ENCODE results near the gene ERMN.
"Not testable (repeated sequence)": the region's sequence is repeated elsewhere in the genome, so short reads cannot be mapped to it uniquely, and the experiment has no call there.

ERMN gene, protein sequence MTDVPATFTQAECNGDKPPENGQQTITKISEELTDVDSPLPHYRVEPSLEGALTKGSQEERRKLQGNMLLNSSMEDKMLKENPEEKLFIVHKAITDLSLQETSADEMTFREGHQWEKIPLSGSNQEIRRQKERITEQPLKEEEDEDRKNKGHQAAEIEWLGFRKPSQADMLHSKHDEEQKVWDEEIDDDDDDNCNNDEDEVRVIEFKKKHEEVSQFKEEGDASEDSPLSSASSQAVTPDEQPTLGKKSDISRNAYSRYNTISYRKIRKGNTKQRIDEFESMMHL

DNA sequence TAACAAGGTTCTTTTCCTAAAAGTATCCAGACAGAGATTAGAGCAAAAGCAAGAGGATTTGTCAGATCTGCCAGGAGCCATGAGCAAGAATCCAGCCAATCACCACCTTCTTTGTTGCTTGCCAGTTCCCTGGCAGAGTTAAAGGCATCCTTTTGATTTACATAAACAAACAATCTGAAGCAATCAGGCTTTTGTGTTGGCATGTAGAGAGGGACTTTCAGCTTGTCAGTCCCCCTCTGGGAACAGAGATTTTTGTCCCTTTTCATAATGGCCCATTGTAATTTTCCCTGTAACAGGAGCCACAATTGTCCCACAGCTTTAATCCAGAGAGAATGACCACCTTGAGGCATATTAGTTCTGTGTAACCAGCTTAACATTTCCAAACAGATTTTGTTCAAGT is at the start of gene ERMN:
Gene ERMN, minus strand, starts transcription at position 39 of the 400 bp plus-strand sequence. CDS start 182 bp downstream, outside the sequence.
- DNase-seq (ENCODE audit: low read depth) = no peak

DNA sequence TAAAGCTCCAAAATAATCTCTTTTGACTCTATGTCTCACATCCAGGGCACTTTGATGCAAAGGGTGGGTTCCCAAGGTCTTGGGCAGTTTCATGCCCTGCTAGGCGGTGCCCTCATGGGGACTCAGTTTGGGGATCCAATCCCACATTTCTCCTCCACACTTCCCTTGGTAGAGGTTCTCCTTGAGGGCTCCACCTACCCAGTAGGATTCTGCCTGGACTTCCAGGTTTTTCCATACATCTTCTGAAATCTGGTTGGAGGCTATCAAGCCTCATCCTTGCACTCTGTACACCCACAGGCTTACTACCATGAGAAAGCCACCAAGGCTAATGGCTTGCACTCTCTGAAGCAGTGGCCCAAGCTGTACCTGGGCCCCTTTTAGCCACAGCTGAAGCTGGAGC is 49.8 kb upstream of the ERMN start:
- no peak for DNase-seq (ENCODE audit: low read depth)

DNA sequence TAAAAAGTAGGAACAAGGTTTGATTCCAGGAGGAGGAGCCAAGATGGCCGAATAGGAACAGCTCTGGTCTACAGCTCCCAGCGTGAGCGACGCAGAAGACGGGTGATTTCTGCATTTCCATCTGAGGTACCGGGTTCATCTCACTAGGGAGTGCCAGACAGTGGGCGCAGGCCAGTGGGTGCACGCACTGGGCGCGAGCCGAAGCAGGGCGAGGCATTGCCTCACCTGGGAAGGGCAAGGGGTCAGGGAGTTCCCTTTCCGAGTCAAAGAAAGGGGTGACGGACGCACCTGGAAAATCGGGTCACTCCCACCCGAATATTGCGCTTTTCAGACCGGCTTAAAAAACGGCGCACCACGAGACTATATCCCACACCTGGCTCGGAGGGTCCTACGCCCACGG is 42.9 kb upstream of the ERMN start:
- DNase-seq (ENCODE audit: low read depth) = not testable (repeated sequence)

DNA sequence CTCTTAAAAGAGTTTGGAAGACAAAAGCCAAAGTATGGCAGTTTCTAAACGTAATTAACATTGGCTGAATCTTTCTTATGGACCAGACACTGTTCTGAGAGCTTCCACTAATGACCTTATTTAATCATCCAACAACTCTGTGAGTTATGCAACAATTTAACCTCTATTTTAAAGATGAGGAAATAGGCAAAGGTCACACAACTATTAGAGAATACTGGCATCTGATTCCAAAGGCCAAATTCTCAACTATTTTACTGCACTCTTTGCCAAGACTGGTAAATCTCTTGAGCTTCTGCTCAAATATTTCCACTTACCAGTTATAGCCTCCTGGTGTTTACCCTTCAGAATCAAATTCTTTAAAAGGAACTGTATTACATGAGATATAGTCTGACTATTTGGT is 42.1 kb upstream of the ERMN start:
- DNase-seq (ENCODE audit: low read depth) = no peak

DNA sequence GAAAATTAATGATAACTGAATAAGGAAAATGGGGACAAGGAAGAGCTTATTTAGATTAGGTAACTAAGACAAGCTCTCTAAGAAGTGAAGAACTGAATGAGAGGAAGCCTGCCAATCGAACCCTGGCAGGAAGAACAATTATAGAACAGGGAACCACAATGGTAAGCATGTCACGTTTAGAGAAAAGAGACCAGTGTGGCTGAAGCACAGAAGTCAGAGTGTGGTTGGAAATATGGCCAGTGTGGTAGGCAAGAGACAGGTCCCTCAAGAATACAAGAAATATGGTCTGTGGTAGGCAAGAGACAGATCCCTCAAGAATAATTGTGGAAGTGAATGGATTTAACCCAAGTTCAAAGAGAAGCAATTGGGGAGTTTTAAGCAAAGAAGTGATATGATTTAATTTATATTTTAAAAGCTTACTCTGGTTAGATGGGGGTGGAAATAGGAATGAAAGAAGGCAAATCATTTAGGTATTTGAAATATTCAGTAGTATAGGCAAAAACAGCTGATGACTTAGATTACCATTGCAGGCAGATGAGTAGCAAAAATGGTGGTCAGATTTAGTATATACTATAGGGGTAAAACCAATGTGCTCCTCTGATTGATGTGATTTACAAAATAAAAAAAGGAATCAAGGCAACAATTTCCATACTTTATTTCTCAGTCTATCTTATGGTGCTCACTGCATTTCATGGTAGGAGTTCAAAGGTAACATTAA is 38.8 kb upstream of the ERMN start:
- no peak for DNase-seq (ENCODE audit: low read depth)

DNA sequence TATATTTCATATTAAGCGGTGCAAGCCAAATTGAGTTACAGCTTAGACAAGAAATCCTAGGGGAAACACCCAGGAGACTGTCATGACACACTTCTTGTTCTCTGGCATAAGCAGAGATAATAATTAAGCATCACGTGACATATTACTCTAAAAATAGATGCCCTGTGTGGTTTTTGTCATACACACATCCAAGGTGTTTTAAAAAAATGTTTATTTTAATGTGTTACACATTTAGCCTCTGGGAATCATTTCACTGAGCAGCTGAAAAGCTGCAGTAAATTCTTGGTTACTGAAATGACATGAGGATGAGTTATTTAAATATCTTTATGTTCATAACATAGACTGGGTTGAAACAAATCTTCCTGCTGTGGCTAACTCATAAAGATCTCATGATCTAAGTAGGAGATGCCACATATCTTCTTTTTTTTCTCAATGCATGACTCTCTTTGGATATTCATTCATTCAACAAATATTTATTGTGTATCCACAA is 38.0 kb upstream of the ERMN start:
- no peak for DNase-seq (ENCODE audit: low read depth)

DNA sequence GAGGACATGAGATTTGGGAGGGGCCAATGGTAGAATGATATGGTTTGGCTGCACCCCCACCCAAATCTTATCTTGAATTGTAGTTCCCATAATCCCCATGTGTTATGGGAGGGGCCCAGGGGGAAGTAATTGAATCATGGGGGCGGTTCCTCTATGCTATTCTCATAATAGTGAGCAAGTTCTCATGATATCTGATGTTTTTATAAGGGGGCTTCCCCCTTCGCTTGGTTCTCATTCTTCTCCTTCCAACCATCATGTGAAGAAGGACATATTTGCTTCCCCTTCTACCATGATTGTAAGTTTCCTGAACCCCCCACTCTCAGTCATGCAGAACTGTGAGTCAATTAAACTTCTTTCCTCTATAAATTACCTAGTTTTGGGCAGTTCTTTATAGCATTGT is 37.0 kb upstream of the ERMN start:
- no peak for DNase-seq (ENCODE audit: low read depth)

DNA sequence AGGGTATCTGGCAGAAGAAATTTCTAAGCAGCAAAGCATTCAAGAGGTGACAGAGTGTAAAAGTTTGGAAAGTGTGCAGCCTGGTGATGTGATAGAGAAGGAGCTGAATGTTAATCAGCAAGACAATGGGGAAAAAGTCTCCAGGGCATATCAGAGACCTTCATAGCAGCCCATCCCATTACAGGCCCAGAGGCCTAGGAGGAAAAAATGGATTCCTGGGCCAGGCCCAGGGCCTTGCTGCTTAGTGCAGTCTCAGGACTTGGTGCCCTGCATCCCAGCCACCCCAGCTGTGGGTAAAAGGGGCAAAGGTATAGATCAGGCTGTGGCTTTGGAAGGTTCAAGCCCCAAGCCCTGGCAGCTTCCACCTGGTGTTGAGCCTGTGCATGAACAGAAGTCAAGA is 35.9 kb upstream of the ERMN start:
- DNase-seq (ENCODE audit: low read depth) = no peak

DNA sequence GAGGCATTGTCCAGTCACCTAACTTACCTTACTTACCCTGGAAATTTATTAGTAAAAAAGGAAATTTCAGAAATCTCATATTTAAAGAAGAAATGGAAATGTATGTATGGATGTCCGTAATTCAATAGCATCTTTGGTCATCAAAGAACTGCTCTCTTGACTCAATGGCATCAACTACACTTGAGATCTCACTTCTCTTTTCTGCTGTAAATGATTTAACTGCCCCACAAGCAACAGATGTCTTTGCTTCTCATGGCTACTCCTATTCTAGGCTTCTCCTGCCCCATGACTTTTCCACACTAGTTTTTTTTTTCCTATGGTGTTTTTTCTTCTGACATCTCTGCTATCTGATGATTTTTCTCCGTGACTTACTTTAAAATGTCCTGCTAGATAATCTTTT is 34.0 kb upstream of the ERMN start:
- DNase-seq (ENCODE audit: low read depth) = no peak

DNA sequence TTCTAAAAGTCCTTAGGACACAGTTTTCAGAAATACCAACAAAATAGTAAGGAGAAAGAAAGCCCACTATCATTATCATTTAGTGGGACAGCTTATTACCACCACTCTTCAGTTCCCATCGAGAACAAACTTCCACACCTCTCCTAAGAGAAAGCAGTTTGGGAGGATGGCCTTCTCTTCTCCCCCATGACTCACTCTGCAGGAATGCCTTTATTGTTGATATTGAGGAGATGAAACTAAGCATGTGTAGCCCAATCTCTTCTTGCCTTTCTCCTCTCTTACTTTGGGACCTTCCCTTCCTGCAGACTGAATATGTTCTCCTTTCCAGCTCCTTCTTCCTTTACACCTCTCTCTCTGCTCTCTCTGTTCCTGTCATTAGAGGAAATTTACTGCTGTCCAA is 30.0 kb upstream of the ERMN start:
- DNase-seq (ENCODE audit: low read depth) = no peak

DNA sequence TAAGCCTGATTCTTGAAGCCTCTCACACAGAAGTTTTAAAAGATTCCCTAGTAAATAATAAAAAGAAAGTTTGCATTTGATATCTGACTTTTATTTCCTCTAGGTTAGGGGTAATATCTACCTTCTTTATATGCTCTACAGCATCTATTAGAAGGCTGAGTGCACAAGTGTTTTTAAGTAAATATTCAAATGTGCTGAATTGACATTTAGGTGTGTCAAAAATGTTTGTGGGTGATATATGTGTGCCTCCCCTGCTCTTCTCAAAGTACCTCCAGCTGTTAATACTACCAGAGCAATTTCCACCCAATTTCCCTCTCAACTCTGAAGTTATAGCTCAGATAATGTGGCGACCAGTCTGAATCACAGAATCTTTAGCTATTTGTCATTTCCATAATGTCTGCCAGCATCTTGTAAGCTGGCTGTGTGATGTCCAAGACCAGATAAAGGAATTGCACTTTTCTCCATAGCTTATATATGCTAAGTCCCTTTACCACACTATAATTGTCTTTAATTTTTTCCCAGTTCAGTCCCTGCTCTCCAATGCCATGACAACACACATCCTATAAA is 24.4 kb upstream of the ERMN start:
- DNase-seq (ENCODE audit: low read depth) = no peak

DNA sequence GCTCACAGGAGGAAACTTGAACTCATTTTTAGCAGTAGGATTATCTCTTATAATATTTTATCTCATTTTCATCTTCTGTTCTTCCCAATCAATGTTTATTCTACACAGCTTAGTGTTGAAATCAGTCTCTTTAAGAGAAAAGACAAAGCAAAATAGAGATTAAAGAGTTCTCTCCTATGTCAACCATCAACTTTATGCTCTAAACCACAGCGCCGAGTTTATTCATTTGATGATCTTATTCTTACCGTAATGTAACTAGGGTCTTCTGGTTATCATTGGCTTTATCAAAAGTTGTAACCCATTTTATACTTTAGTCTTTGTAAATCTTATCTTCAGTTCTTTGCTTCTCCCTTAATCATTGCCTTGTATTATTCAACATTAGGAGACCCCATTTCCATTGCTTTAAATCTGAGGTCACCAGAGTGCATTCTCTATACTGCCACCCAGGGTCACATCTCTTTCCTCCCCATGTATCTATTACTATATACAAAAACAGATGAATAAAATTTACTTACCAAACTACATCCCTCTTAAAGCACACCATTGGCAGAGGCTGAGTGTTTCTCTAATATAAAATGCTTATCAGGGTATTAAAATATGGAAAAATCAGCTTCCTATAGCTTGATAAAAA is 22.8 kb upstream of the ERMN start:
- DNase-seq (ENCODE audit: low read depth) = no peak

DNA sequence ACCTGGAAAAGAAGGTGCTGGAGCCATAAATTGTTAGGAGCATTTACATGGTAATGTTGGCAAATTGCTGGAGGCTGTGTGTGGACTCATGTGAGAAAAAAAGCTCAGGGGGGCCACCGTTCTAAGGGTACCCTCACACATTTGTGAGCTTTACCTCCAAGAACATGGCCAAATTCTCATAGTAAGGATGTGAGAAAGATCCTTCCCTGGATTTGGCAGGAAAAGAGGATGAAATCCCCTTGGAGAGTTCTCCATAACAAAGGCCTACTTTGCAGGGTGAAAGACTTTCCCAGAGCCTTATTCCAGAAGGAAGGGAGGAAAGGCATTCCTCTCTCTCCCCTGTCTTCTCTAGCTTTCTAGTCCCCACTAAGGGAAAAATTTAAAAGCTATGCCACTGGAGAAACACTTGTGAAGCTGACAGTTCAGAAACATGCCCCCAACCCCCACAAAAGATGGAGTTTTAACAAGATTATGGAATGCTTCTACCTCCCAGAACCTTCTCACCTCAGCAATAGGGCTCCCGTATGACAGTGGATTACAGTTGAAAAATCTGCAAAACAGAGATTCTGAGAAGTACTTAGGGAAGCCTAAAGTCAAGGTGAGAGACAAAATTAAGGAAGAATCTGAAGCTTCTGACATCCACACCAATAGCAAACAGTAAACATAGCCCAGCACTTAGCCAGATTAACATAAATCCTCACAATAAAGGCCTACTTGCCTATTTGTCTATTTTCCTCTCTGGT is 20.2 kb upstream of the ERMN start:
- DNase-seq (ENCODE audit: low read depth) = no peak

DNA sequence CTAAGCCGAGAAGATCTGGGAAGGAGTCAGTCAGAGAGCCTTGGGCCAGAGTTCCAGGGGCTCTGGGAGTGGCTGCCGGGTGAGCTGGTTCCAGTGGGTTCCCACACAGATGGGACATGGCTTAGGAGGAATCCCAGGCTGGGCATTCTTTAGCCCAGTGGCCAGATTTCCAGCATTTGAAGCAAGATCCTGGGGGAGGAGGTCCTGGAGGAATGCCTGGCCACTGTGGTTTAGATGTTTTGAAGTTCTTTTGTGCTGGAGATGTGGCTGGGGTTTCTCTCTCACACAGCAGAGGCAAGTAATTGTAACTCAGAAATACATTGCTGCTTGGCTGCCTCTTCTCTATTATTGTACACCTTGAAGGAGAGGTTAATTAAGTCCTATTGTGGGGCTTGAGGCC is 15.8 kb upstream of the ERMN start:
- not testable (repeated sequence) for DNase-seq (ENCODE audit: low read depth)

DNA sequence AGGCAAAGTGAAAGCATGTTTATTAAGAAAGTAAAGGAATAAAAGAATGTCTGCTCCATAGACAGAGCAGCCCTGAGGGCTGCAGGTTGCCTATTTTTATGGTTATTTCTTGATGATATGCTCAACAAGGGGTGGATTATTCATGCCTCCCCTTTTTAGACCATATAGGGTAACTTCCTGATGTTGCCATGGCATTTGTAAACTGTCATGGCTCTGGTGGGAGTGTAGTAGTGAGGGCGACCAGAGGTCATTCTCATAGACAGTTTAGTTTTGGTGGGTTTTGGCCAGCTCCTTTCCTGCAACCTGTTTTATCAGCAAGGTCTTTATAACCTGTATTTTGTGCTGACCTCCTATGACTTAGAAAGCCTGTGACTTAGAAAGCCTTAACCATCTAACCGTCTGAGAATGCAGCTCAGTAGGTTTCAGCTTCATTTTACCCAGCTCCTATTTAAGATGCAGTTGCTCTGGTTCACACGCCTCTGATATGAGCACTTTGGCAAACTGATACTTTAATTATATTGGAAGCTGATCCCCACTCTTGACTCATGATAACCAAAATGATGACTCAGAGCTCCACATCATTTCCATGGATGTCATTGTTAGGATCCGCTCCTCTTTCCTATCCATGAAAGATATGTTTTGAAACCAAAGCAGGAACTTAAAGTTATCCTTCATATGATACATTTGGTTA is 14.5 kb upstream of the ERMN start:
- no peak for DNase-seq (ENCODE audit: low read depth)

DNA sequence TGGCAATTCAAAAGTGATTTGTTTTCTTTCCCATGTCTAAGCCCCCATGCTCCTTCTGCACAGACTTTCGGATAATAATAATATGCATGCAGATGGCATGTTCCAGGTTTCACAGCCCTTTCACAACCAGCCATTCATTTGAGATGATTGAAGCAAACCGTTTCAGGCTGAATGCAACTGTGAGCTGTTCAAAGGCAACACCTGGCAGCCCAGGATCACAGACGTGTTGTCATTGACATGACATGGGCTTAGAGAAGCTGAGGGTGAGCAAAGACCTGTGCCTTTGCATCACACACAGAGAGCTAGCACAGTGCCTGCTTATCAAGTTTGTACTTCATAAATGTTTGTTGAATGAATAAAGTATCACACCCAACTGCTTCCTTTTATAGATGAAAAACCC is 12.4 kb upstream of the ERMN start:
- DNase-seq (ENCODE audit: low read depth) = no peak

DNA sequence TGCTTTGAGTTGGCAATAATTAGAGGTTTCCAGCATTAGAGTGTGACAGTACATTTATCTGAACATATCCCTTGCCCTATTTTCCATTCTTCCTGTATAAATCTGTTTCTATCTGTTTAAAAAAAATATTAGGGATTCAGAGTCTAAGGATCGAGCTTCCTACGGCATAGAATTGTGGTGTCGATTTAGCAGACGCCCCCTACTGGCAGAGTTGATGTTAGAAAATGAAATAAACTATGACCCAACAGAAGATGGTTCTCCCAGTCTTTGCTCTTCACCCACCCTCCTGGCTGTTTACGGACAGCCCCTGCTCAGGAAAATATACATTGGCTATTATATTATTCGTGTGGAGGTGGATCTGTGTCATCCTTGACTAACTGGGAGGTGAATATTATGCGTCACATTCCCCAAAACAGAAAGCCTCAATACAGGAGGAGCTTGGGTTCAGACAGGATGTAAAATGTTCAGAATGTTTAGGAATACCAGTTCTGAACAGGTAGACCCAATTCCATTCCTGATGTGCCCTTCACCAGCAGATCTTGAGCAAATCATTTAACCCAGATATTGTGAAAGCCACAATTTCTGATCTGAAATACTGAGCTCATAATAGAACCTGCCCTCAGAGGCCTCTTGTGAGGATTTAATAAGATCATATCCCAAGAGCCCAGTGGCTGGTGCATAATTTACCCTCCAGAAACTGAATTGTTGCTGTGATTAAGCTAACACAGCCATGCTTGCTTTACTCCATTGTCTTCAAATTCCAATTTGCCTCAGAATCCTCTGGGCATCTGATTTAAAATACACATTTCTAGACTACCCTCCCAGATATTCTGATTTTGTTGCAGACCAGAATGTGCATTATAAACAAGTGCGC is 10.8 kb upstream of the ERMN start:
- DNase-seq (ENCODE audit: low read depth) = no peak

DNA sequence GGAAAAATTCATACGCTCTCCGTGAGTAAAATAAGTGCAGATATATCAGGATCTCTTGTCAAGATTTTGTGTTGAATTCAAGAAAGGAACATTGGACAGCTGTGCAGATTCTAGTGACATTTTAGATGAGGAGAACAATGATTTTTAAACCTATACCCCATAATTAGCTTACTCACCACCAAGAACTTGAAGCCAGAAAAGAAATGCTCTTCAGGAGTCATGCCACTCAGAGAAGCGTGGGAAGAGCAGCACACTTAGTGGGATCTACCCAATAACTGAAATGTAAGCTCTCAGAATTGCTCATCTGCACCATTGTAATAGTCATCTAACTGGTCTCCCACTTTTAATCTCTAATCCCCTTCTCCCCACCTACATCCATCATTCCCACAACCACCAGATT is 9.2 kb upstream of the ERMN start:
- no peak for DNase-seq (ENCODE audit: low read depth)

DNA sequence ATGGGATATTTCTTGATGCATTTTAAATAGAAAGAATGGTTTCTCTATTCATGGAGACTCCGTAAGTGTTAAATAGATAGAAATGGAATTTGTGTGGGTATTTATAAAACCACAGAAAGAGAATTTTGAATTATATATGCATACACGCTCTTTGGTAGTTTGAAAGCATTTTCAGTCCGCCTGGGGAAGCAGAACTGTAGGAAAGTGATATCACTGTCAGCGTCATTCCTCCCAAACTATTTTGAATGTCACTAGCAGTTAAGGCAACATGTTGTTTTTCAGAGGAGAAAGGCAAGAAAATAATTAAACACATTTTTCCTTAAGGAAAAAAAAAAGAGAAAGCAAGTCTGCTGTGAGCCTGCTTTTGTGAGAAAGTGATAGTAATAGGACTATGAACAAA is 8.7 kb upstream of the ERMN start:
- no peak for DNase-seq (ENCODE audit: low read depth)

DNA sequence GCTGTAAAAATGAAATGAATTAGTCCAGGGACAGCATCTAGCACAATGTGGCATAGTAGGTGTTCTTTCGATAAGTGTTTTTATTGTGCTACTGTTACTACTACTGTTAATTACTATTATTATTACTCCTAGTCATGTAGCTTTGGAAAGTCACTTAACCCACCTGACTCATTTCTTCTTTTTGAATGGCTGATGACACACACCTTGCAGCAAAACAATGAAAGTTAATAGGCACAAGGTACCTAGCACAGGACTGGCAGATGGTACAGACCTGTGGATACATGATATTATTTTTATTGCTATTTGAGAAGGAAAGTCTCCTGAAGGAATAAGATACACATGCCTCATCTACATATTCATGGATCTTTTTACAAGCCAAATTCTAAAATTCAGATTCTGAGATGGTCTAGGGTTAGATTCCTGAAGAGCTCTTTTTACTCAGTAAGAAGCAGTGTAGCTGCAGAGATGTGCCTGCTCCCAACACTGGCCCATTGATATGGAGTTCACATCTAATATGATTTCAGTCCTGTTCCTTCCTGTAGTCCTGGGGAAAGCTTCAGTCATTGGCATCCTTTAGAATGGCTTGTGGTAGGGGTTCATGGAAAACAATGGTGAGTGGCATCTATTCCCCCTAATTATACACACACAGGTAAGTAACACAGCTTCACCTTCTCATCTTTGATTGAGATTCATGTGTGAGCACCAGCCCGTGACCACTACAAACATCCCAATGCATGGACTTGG is 7.9 kb upstream of the ERMN start:
- no peak for DNase-seq (ENCODE audit: low read depth)

Data from activated T-helper 1 cell treated with Interleukin-2 at 50 U/mL for 16 hours (primary cell).